NCI-H82 (cell line): ENCODE data around the gene MEF2A.
"Not testable (repeated sequence)": the region's sequence is repeated elsewhere in the genome, so short reads cannot be mapped to it uniquely, and the experiment has no call there.

Experiments used
- DNase-seq: peaks from one replicate; lab custom pipeline; 2025; lab: John Stamatoyannopoulos, UW

MEF2A gene

DNA sequence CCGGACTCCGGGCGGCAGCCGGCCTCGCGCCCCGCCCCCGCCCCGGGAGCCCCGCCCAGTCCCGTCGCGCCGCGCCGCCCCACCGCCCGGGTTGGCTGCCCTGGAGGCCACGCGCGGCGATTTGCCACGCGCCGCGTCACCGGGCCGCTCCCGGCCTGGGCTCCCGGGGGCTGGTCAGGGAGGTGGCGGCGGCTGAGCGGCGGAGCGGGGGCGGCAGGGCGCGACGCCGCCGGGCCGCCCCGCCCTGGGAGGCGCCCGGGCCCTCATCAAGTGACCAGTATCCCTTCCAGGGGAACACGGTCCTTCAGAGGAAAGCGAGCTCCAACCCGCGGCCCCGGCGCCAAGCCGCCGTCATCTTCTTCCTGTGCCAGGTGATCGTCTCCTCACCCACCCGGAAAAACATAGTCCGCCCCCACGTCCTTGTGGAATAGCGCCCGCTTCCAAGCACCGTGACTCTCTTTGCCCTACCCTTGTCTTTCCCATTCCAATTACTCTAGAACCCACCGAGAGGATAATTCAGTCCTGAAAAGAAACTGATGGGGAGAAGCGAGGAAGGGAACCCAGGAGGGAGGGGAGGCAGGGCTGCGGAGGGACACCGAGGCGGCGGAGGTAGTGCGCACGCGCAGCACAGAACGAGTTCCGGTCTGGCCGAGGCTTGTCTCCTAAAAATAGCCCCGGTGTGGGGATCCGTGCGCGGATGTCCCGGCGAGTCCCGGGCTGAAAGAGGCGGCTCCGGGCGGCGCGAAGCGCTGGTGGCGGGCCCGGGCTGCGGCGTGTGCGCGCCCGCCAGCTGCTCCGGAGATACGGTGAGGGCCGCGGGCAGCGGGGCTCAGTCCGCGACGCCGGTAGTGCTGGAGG lies at the start of gene MEF2A:
Gene MEF2A (plus strand): TSS at position 686 of the 858 bp plus-strand sequence. CDS start 67,136 bp downstream, outside the sequence.
- DNase-seq, result peak; percentile 94

DNA sequence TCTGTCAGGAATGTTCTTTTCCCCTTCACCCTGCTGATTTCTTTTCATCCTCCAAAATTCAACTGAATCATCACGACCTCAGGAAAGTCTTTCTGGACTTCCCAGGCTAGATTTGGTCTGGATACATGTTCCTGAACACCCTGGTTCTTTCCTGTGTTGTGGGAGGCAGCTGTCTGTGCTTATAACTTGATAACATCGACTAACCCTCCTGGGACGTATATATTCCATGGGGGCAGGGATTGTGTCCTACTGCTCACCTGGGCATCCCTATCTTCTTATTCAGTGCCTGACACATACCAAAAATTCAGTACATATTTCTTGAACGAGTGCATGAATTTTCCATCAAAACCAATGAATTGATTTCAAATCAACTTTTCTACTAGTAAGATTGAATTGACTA lies 47.6 kb upstream of the MEF2A start:
- DNase-seq, result no peak

DNA sequence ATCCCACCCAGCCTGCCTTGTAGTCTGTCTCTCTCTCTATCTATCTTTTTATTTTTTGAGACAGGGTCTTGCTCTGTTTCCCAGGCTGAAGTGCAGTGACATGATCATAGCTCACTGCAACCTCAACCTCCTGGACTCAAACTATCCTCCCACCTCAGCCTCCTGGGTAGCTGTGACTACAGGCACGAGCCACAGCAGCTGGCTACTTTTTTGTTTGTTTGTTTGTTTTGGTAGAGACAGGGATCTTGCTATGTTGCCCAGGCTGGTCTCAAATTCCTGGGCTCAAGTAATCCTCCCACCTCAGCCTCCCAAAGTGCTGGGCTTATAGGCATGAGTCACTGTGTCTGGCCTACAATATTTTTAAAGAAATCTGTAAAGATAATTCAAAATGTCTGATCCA lies 46.4 kb upstream of the MEF2A start:
- DNase-seq, result not testable (repeated sequence)

DNA sequence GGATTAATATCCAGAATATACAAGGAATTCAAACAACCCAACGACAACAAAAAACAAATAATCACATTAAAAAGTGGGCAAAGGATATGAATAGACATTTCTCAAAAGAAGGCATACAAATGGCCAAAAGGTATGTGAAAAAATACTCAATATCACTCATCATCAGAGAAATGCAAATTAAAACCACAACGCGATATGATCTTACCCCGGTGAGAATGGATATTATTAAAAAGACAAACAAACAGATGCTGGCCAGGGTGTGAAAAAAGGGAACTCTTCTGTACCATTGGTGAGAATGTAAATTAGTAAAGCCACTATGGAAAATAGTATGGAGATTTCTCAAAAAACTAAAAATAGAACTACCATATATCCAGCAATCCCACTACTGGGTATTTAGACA lies 43.5 kb upstream of the MEF2A start:
- no peak for DNase-seq

DNA sequence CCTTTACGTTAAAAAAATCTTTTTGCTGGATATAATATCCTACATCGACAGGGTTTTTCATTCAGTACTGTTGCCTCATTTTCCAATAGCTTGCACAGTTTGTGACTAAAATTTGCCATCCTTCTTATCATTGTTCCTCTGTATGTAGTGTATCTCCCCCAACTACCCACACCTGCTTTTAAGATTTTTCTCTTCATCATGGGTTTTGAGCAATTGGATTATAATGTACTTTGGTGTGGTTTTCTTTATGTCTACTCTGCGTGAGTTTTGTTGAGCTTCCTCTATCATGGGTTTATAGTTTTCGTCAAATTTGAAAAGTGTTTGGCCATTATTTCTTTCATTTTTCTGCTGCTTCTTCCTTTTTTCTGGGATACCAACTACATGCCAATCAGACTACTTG lies 39.6 kb upstream of the MEF2A start:
- DNase-seq, result no peak

DNA sequence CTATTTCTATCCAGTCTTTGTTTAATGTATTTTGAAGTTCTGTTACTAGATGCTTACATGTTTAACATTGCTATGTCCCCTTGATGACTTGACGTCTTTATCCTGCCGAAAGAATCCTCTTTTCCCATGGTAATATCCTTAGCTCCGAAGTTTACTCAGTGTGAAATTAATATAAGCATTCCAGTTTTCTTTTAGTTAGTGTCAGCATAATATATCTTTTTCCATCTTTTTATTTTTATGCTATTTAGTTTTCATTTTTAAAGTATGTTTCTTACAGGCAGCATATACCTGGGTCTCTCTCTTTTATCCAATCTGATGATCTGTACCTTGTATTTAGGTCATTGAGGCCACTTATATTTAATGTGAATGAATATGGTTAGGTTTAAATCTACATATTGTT lies 39.1 kb upstream of the MEF2A start:
- no peak for DNase-seq

DNA sequence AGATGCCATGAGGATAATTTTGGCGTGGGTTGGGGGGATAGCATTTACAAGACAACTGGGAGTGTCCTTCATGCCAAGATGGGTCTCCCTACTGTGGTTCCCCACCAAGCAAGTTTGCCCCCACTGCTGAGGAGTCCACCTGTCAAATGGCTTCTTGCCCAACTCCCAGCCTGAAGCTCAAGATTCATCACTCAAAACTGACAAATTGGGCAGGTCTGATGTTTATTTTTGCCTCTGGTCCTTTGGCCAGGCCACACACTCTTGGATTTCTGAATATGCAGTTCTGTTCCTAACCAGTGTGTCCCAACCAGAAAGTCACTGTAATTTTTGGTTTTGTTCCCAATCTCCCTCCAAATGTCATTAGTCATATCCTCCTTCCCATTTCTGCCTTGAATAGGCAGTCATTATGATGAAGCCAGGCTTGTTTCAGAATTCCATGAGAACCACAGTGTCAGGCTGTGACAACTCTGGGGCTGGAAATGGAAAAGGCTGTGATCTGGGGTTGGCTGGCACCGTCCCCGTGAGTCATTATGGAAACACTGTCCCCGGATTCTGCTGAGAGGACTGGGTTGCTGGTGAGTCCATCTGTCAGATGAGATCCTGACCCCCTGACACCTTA lies 29.3 kb upstream of the MEF2A start:
- DNase-seq, result no peak

DNA sequence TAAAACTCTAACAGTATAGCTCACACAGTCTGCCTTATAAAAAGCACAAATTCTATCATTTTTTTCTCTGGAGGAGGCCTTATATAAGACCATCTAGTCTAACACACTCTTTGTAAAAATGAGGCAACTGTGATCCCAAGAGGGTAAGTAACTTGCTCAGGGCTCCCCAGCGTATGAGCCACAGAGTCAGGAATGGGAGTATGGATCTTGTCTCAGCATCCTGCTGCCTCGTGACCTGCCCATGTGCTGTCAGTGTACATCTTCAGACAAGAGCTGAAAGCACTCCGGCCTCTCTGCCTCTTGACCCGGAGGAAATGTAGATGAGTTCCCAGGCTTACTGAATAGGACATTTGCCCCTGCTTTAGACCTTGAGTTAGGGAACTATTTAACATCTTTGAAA lies 28.4 kb upstream of the MEF2A start:
- no peak for DNase-seq

DNA sequence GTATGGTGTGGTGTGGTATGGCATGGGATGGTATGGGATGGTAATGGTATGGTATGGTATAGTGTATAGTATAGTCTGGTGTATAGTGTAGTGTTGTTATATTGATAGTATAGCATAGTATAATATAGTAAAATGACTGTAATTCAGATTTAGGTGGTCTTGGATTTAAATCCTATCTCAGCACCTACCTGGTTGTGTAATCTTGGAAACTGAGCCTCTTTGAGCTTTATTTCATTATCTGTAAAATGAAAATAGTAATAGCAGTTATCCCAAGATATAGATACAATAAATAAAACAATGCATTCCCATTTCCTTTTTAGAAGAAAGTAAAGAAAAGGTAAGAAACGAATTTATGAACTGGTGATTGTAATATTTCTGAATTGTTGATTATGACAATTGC lies 27.5 kb upstream of the MEF2A start:
- DNase-seq, result no peak

DNA sequence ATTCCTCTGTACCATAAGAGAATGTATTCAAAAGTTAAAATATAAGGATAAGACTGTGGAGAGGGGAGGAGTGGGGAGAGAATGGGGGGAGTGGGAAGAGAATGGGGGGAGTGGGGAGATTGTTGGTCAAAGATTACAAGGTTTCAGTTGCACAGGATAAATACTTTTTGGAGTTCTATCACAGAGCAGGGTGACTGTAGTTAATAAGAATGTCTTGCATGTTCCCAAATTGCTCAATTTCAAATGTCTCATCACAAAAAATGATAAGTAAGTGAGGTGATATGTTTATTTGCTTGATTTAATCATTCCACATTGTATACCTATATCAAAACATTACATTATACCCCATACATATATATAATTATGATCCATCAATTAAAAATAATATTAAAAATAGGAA lies 23.0 kb upstream of the MEF2A start:
- no peak for DNase-seq

DNA sequence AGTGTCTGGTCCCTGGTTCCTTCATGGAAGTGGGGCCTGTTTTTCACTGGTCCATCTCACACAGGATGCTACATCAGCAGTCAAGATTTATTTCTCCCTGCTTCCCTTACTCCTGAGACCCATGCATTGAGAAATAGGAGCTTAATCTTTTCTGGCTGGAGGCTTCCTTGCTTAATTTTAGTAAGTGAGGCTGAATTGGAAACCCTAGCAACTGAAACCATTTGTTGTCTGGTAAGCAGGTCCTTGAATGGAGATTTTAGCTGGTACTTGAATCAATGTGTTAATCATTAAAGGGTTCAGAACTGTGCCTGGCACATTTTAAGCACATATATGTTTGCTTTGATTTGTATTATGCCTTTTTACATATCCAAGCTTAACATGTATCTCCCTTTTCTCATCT lies 20.2 kb upstream of the MEF2A start:
- DNase-seq, result no peak

DNA sequence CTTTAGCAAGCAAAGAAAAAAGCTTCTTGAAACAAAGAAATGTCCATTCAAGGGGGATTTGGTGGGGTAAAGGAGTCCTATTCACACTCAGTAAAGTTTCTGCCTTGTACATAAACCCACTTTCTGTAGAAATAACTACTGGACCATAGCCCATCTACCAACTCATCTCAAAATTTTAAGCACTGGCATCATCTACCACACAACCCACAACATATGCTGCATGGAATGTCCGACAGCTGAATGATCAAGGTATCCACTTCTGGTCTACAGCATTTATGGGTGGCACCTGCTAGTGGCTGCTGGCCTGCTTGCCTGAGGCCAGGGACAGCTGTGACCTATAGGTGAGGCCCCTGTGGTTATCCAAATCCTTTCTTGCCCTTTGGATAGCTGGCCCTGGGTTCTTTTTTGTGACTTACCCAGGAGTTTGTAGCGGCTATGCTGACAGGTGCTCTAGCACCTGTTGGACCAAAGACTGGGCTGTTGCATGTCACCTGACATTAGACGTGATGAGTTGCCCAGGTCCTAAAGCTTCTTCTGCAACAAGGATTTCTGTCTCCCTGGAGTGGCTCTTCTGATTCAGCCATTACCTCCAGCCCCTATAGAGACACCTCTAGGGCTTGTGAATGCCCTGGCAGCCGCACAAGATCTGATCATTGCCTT lies 19.2 kb upstream of the MEF2A start:
- DNase-seq, result no peak

DNA sequence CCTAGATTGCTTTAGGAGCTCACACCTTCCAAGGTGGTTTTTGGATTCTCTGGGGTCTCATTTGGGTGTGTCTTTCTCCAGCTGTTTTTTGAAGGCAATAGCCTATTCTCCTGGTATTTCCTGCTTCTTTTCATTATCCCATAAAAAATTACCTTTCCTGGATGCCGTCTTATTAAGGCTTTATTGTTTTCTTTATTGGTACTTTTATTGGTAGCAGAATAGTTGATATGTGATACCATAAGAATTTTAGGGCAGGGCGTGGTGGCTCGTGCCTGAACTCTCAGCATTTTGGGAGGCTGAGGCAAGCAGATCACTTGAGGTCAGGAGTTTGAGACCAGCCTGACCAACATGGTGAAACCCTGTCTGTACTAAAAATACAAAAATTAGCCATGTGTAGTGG lies 18.3 kb upstream of the MEF2A start:
- no peak for DNase-seq

DNA sequence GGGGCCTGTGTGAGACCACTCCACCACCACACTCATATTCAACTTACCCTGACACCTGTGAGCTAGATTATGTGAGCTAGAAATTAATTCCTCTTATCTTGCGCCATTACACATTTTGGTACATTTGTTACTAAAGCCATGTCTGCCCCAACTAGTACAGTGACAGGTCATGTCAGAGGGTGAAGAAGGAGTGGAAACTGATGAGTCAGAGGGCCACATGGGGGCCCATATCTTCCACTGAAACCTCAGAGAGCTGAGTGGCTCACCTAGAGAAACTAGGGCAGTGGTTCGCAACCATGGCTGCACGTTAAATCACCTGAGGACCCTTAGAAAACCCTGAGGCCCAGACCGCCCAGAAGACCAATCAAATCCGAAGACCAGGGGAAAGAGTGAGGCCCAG lies 15.7 kb upstream of the MEF2A start:
- DNase-seq, result no peak

DNA sequence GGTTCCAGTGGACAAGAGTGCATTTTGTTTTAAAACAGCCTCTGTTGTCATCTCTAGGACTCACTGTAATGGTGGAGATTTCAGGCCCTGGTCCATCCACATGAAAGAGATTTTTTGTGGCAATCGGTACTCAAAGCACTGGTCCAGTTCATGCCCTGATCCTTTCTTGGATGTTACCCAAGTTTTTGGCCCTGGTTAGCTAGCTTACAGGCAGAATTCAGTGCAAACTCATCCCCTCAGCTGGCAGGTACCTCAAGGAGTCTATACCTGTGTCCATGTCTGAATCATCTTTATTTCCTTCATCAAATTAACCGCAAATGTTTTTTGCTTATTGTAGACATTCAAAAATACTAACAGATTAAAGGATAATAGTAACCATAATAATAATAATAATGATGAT lies 13.7 kb upstream of the MEF2A start:
- no peak for DNase-seq

DNA sequence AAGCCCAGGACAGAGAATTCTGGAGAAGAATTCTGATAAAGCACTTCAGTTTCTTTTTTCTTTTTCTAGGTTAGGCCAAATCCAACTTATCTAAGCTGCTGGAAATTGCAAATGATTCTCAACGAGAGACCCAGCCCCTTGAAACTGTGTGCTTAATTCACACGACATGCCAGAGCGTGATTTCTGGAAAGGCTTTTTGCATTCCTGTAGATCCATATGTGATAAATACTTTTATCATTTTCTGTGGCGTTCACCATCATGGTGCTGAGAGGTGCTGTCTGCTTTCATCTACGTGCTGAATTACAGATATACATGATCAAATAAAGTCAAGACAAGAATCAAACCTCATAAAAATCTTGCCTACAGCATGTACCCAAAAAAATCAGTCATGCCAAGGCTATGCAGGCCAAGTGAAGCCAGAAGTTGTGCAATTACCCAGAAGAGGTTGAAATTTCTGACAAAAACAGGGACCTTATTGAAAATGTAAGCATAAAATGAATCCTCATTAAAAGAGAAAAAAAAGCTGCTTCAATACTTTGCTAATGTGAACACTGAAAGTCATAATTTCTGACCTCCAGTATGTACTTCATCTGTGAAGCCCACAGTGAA lies 10.8 kb upstream of the MEF2A start:
- no peak for DNase-seq

DNA sequence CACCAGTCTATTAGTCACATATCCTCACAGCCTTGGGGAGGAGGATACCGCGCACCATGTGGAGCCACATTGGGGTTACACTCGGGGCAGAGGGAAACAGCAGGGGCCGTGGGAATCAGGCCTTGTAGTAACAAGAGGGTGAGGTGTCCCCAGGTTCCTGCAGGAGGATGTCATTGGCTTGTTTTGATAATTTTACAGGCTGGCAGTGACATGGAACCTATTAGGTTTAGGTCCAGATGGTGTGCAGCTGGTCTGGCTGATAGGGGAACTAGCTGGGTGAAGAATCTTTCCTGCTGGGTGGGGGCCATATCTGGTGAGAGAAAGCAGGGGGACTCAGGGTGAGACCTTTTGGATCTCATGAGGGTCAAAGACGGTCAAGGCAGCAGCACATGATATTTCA lies 9.8 kb upstream of the MEF2A start:
- DNase-seq, result peak; percentile 48

DNA sequence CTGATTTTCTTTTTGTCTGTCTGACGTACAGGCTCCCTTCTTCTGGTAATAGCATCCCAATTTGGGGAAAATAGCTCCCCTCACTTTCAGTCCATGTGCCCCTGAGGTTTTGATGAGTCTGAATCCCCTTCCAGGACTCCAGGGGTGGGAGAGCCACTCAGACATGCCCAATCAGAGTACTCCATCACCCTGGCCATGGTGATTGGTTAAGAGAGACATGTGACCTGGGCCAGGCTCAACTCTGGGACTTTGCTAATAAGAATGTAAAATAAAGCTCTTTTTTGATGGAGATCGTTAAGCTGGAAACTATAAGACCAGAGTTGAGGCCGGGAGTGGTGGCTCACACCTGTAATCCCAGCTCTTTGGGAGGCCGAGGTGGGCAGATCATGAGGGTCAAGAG lies 9.2 kb upstream of the MEF2A start:
- no peak for DNase-seq

DNA sequence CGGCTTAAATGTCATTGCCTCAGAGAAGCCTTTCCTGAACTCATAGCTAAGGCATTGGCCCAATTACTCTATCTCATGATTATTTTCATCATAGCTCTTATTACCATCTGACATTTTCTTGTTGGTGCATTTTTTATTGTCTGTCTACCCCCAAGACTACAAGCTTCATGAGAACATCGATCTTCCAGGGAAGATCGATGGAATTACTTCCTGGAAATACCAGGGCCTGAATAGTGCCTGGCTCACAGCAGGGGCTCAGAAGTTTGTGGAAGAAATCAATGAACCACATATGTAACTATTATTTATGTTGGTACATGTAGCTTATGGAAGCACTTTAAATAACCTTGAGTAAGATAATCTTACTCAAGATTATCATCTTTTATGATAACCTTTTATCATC lies 7.7 kb upstream of the MEF2A start:
- DNase-seq, result no peak

DNA sequence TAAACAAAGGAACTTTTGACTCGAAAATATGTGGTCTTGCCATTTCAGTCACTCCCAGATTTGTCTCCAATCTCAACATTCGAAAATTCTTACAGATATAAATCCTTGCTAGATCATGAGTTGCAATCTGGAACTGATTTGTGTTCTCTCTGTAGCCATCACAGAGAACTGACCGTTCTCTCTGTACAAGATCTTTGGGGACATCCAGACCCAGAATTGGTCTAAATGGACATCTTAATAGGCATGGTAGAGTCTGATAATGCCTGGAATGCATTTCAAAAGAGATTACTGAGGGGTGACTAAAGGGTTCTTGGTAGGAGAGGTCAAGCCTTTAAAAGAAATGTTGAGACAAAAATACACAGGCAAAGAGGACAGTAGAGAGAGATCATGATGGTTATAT lies 7.2 kb upstream of the MEF2A start:
- no peak for DNase-seq

DNA sequence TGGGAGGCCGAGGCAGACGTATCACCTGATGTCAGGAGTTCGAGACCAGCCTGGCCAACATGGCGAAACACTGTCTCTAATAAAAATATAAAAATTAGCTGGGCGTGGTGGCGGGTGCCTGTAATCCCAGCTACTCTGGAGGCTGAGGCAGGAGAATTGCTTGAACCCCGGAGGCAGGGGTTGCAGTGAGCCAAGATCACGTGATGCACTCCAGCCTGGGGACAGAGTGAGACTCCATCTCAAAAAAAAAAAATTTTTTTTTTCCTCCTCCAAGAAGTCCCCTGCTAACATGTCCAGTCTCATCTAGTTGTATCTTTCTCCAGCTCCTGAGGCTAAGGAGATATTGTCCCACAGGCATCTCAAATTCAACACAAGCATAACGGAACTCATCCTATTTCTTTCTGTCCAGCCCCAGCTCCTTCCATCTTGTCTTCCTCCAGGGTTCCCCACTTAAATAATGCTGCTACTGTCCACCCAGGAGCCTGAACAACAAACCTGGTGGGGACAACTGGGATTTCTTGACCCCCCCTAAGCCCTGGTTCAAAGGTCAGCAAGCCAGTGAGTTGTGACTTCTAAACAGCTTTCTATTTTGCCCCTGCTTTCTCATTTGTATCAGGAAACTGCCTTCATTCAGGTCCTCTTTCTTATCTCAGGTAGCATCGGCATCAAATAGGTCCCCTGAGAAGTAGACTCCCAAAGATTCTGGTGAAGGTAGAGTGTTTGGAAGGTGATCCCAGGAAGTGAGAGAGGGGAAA lies 4.1 kb upstream of the MEF2A start:
- no peak for DNase-seq

DNA sequence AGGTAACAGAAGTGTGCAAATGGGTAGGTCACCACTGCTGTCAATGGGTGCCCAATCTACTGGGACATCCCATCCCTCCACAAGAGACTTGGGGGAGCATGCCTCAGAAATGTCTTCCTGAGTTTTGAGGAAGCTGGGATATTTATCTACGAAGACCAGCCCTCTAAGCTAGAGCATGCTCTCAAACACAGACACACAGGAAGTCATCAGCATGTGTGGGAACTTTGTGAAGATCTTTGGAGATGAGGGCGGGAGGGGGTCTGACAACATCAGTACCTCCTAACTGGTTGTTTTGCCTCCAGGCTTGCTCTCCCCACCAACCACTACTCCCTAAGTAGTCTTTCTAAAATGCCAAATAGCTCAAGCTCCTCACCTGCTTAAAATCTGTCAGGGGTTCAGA lies 3.5 kb upstream of the MEF2A start:
- no peak for DNase-seq
